Adrenal gland (tissue), 12 donors: ENCODE results near the gene PIGQ. TPM values are rescaled to one million over a fixed set of nuclear protein-coding genes. Genes with fewer than 3 reads are reported as not detected.

Experiments
- DNase-seq, 7 donors: peaks; one replicate each; pipeline ENCODE4 v3.0.0-alpha.2; 2019 to 2020
- H3K27ac ChIP-seq, 5 donors: fragments of 200-600 bp; sonication (generic) in 4 of 5; 1 replicate in 3 of 5; 2 replicates in 2 of 5; pipeline versions ENCODE4 v1.5.1 to v1.8.0; 2016 to 2020; ENCODE audit warnings: mild to moderate bottlenecking in 1 of 5
- H3K27me3 ChIP-seq: fragments of 200-600 bp; 2 replicates; pipeline ENCODE4 v1.8.0; 2021
- H3K36me3 ChIP-seq, 2 donors: fragments of 200-600 bp; replicated peaks in 1 of 2; 1 replicate in 1 of 2; 2 replicates in 1 of 2; pipeline versions ENCODE4 v1.5.1 to v1.8.0; 2018 to 2022
- H3K4me1 ChIP-seq, 2 donors: fragments of 200-600 bp; replicated peaks in 1 of 2; 1 replicate in 1 of 2; 2 replicates in 1 of 2; pipeline versions ENCODE4 v1.5.1 to v1.8.0; 2018 to 2021
- H3K4me3 ChIP-seq, 4 donors: fragments of 200-600 bp; sonication (generic) in 3 of 4; one replicate each; pipeline ENCODE4 v1.5.1; 2016 to 2018
- H3K9me3 ChIP-seq, 3 donors: fragments of 200-600 bp; sonication (generic) in 1 of 3; replicated peaks in 1 of 3; 1 replicate in 2 of 3; 2 replicates in 1 of 3; pipeline versions ENCODE4 v1.5.1 to v1.8.0; 2016 to 2021
- POLR2A ChIP-seq, 2 donors: fragments of 450-650 bp; IDR thresholded peaks; one replicate each; pipeline ENCODE4 v1.6.1; 2017; ENCODE audit warnings: antibody characterized with exemption in 2 of 2, mild to moderate bottlenecking in 2 of 2, moderate library complexity in 1 of 2
- WGBS, 4 donors: extraction: QIAGEN DNeasy Blood & Tissue Kit in 2 of 4; methylation state at CpG; one replicate each; pipeline versions ENCODE4 v1.1.5 to v1.1.7; 2013 to 2017; 5-methylcytosine and 5-hydroxymethylcytosine counted together
- intact Hi-C, 2 donors: fragments of 100-400 bp; cut with DNase I; formaldehyde crosslinking; loops; one replicate each; pipeline versions ENCODE4 v1.14.1 to v1.15.0; 2022 to 2023
- polyA plus RNA-seq, 3 donors: library from polyadenylated mRNA; stranded (reverse); fragments of 200-250 nt in 2 of 3; fragments of 350-450 nt in 1 of 3; fragmentation: Illumina TruSeq in 1 of 3; extraction: RNeasy Lipid Tissue Mini Kit (QIAGEN cat#74804) in 1 of 3; gene quantifications; one replicate each; pipeline ENCODE4 v1.2.3, GENCODE V29; 2013 to 2014
- total RNA-seq, 9 donors: library from RNA; depleted of rRNA in 4 of 9; stranded (reverse); fragments of >200 nt in 4 of 9; fragments of 120-200 nt in 1 of 9; fragmentation: NEBNext Ultra II Directional in 1 of 9; extraction: Animal tissue kit (Norgen Biotek cat#: 25700) in 1 of 9; gene quantifications; one replicate each; pipeline versions ENCODE4 v1.1.0 to v1.2.4, GENCODE V29; 2013 to 2023
- TF ChIP-seq, protein P1 (sequence below), 6 experiments: fragments of 450-650 bp in 4 of 6; fragments of 200-600 bp in 2 of 6; sonication (generic) in 1 of 6; IDR thresholded peaks; 1 replicate in 5 of 6; 2 replicates in 1 of 6; pipeline versions ENCODE4 v1.5.1 to v1.8.0; 2016 to 2021; ENCODE audit warnings: antibody characterized with exemption in 6 of 6, mild to moderate bottlenecking in 2 of 6, moderate library complexity in 1 of 6
- donor health status: healthy with polysubstance abuse.
- donor health status: Bipolar disorder and iron deficiency.
- donor health status: DM: yes; HTN: yes; CAD: no.
- donor health status: DM: no; HTN: no; CAD: no.
- donor health status: DM: no; HTN: no; CAD: no.
- donor health status: DM: yes; HTN: yes; CAD: no.

The PIGQ gene
- total and polyA plus RNA-seq, 12 donors, result 12.7 to 317 (median 81.0) TPM

DNA sequence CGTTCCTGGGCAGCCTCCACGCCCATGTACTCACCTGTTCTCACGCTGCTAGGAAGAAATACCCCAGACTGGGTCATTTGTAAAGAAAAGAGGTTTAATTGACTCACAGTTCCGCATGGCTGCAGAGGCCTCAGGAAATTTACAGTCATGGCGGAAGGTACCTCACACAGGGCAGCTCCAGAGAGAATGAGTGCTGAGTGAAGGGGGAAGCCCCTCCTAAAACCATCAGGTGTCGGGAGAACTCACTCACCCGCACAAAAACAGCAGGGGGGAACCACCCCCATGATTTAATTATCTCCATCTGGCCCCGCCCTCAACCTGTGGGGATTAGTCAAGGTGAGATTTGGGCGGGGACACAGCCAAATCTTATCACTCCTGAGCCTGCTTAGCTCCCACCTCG, 38.3 kb downstream of the PIGQ start:
- no peaks in the 10 kb centered on the region for H3K4me1 ChIP-seq
- H3K27me3 ChIP-seq, result no peaks in the 10 kb centered on the region
- no peaks in the 10 kb centered on the region for H3K36me3 ChIP-seq
- H3K4me3 ChIP-seq, result no peak overlapping the region
- no peaks in the 10 kb centered on the region for H3K9me3 ChIP-seq
- DNase-seq, result no peak
- intact Hi-C loops, result no loop called here
- TF ChIP-seq, protein P1, sequence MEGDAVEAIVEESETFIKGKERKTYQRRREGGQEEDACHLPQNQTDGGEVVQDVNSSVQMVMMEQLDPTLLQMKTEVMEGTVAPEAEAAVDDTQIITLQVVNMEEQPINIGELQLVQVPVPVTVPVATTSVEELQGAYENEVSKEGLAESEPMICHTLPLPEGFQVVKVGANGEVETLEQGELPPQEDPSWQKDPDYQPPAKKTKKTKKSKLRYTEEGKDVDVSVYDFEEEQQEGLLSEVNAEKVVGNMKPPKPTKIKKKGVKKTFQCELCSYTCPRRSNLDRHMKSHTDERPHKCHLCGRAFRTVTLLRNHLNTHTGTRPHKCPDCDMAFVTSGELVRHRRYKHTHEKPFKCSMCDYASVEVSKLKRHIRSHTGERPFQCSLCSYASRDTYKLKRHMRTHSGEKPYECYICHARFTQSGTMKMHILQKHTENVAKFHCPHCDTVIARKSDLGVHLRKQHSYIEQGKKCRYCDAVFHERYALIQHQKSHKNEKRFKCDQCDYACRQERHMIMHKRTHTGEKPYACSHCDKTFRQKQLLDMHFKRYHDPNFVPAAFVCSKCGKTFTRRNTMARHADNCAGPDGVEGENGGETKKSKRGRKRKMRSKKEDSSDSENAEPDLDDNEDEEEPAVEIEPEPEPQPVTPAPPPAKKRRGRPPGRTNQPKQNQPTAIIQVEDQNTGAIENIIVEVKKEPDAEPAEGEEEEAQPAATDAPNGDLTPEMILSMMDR (IDR thresholded peaks at IDR 0.05), result no peak
- TF ChIP-seq POLR2A (IDR thresholded peaks at IDR 0.05), result no peak
- no peak overlapping the region for H3K27ac ChIP-seq
- 86 to 93% (median 91%) methylated on average over 6 to 10 of the region's 10 CpGs for WGBS, 4 donors

DNA sequence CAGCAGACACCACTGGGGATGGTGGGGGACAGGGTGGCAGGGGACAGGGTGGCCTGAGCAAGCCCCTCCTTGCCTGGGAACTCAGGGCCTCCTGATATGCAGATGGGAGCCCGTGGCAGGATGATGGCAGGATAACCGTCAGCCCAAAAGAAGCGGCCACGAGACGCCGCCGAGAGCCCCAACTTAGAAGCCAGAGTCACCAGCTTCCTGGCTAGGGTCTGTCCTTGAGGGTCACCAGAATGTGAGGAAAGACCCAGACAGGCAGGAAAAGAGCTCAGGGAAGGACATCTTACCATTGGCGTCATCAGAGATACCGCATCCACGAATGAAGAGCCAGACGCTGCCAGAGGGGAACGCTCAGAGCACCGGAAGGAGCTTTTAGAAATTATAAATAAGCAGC, 39.5 kb downstream of the PIGQ start:
- Histone ChIP-seq H3K36me3 (no peaks in the 10 kb centered on the region), H3K27ac (no peak overlapping the region), H3K4me1 (no peaks in the 10 kb centered on the region), H3K27me3 (no peaks in the 10 kb centered on the region), H3K4me3 (no peak overlapping the region), H3K9me3 (no peaks in the 10 kb centered on the region)
- WGBS, 4 donors, result 79 to 85% (median 81%) methylated on average over 12 to 13 of the region's 13 CpGs
- no peak for DNase-seq
- intact Hi-C loops, result no loop called here
- TF ChIP-seq, protein P1 (IDR thresholded peaks at IDR 0.05), result no peak
- no peak for TF ChIP-seq POLR2A (IDR thresholded peaks at IDR 0.05)

DNA sequence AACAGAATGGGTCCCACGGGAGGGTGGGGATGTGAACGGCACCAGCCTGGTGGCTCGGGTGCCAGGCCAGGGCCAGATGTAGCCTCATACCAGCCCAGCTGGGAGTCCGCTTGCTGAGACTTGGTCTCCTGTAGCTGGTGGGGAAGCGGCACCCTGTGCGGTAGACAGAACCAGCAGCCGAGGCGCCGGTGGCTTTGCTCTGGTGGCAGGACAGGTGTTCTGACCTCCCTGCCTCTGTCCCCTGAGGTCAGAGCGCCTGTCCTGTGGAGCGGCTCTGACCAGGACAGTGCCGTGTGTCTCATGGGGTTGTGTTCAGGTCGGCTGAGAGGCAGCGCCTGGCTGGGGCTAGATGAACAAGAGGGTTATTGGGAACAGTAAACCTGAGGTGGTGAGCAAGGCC, 40.2 kb downstream of the PIGQ start:
- no peak for DNase-seq
- intact Hi-C loops, result no loop called here
- Histone ChIP-seq H3K9me3 (no peaks in the 10 kb centered on the region), H3K4me3 (no peak overlapping the region), H3K36me3 (no peaks in the 10 kb centered on the region), H3K4me1 (no peaks in the 10 kb centered on the region), H3K27ac (no peak overlapping the region), H3K27me3 (no peaks in the 10 kb centered on the region)
- WGBS, 4 donors, result 91 to 93% (median 92%) methylated on average over 9 to 14 of the region's 14 CpGs
- TF ChIP-seq, protein P1 (IDR thresholded peaks at IDR 0.05), result no peak
- no peak for TF ChIP-seq POLR2A (IDR thresholded peaks at IDR 0.05)

DNA sequence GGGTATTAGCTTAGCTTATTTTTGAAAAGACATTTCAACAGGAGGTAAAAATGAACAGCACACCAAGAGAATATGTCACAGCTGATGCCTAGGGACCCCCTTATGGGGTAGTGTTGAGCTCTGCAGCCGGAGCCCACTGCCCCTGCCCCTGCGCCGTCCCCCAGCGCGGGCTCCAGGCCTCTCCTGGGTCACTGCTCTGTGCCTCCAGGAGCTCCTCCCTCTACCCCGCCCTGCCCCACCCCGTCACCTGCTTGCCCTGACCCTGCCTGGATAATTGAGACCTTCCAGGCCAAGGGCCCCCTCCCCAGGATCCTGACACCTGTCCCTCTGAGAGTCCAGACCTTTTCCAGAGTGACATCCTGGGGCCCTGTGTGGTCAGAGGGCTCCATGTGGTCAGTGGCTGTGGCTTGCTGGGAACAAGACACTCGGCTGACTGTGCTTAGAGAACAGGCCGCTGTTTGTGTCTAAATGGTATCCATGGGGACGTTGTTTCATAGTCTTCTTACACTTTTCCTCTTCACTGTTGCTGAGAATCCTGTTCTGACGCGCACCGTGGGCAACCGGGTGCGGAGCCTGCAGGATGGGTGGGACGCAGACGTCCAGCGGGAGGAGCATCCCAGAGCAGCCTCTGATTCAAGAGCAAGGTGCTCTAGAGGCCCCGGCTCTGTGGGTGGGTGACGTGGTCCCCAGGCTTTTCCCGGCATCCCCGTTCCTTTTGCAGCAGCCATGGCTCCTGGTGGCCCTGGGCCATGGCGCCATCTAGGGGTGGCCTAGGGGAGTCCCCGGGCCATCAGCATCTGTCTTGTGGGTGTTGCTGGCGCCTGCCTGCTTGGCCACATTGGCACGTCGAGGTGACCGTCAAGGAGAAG, 41.0 kb downstream of the PIGQ start:
- Histone ChIP-seq H3K27ac (no peak overlapping the region), H3K27me3 (no peaks in the 10 kb centered on the region), H3K4me1 (no peaks in the 10 kb centered on the region), H3K9me3 (no peaks in the 10 kb centered on the region), H3K36me3 (no peaks in the 10 kb centered on the region), H3K4me3 (no peak overlapping the region)
- peak in 6 of 7 donors; percentile 50 to 84 (median 70) for DNase-seq
- TF ChIP-seq, protein P1 (IDR thresholded peaks at IDR 0.05), result peak; percentile 54 to 76 (median 68)
- no peak for TF ChIP-seq POLR2A (IDR thresholded peaks at IDR 0.05)
- 67 to 84% (median 68%) methylated on average over 16 to 28 of the region's 28 CpGs for WGBS, 4 donors
- intact Hi-C loops, result no loop called here
